Thymus (tissue), 11 donors: ENCODE data around the gene MTMR11. TPM values are rescaled to one million over a fixed set of nuclear protein-coding genes. Genes with fewer than 3 reads are reported as not detected.
A peak's percentile ranks its signal among the peaks of the same experiment; 100 is the strongest.

Experiments used
- DNase-seq, 9 donors: peaks; one replicate each; pipeline ENCODE4 v3.0.0-alpha.2; 2013; ENCODE audit warnings: low spot score in 9 of 9, low read depth in 6 of 9, missing footprints in 1 of 9
- H3K27ac ChIP-seq, 2 donors: one replicate each; pipeline ENCODE4 v1.5.1; 2013; ENCODE audit warnings: control low read depth in 1 of 2, low read depth in 1 of 2, low read length in 1 of 2, mild to moderate bottlenecking in 1 of 2, moderate library complexity in 1 of 2
- H3K27me3 ChIP-seq, 2 donors: one replicate each; pipeline ENCODE4 v1.5.1; 2013; ENCODE audit warnings: low read length in 1 of 2; ENCODE audit not compliant: control insufficient read depth in 2 of 2, insufficient read depth in 1 of 2
- H3K36me3 ChIP-seq, 2 donors: one replicate each; pipeline ENCODE4 v1.5.1; 2013; ENCODE audit warnings: low read length in 1 of 2, mild to moderate bottlenecking in 1 of 2, moderate library complexity in 1 of 2; ENCODE audit not compliant: control insufficient read depth in 2 of 2, insufficient read depth in 2 of 2
- H3K4me1 ChIP-seq, 2 donors: one replicate each; pipeline ENCODE4 v1.5.1; 2013; ENCODE audit warnings: low read length in 2 of 2; ENCODE audit not compliant: control insufficient read depth in 2 of 2, insufficient read depth in 2 of 2
- H3K4me3 ChIP-seq, 2 donors: one replicate each; pipeline ENCODE4 v1.5.1; 2013; ENCODE audit warnings: low read length in 2 of 2, control low read depth in 1 of 2, mild to moderate bottlenecking in 1 of 2
- H3K9me3 ChIP-seq, 2 donors: one replicate each; pipeline ENCODE4 v1.5.1; 2013; ENCODE audit warnings: low read length in 1 of 2, mild to moderate bottlenecking in 1 of 2; ENCODE audit not compliant: control insufficient read depth in 2 of 2, insufficient read depth in 1 of 2
- WGBS: extraction: QIAGEN DNeasy Blood & Tissue Kit; methylation state at CpG from one replicate; pipeline ENCODE4 v1.1.7; 2013; 5-methylcytosine and 5-hydroxymethylcytosine counted together
- polyA plus RNA-seq: library from polyadenylated mRNA; stranded (reverse); fragments of 200-250 nt; gene quantifications from one replicate; pipeline ENCODE4 v1.2.3, GENCODE V29; 2013
- total RNA-seq: library from RNA; stranded (reverse); fragments of 120-200 nt; gene quantifications from one replicate; pipeline ENCODE4 v1.2.4, GENCODE V29; 2013
- donor health status: healthy.

The MTMR11 gene
- total and polyA plus RNA-seq, 2 donors, result 0.90 to 2.7 TPM

DNA sequence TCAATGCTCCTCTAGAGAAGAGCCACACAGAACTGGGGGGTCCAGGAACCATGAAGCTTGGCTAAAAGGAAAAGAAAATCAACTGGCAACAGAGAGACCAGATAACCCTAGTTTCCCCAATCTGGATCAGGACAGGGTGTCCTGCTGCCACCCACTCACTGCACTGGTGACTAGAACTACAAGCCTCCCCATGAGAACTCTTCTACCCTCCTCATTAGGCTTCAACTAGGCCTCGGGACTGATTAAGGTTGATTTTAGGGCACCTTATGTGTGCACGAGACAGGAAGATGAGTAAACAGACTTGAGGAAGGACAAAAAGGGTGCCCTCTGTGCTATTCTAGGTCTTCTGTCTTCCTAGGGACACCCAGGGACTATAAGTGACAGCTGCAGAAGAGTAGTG lies 6.8 kb downstream of the MTMR11 start:
- no peak overlapping the region for H3K4me3 ChIP-seq
- DNase-seq, result no peak
- peaks cover 15 to 19% of the 10 kb centered on the region in 2 donors for H3K36me3 ChIP-seq
- H3K27me3 ChIP-seq, result no peaks in the 10 kb centered on the region
- no peaks in the 10 kb centered on the region for H3K9me3 ChIP-seq
- H3K4me1 ChIP-seq, result peaks cover 12 to 29% of the 10 kb centered on the region in 2 donors
- no peak overlapping the region for H3K27ac ChIP-seq
- 96% methylated on average over 2 of the region's 2 CpGs for WGBS

- WGBS, result 3% methylated on average over 1 of the region's 1 CpG
- peak overlapping the region; percentile 60 to 93 for H3K4me3 ChIP-seq
- H3K27ac ChIP-seq, result peak overlapping the region; percentile 99
- H3K27me3 ChIP-seq, result no peaks in the 10 kb centered on the region
- H3K9me3 ChIP-seq, result no peaks in the 10 kb centered on the region
- DNase-seq, result no peak
- peaks cover 12 to 29% of the 10 kb centered on the region in 2 donors for H3K4me1 ChIP-seq
- H3K36me3 ChIP-seq, result peaks cover 30 to 34% of the 10 kb centered on the region in 2 donors
Measured at GRCh38 chr1:149928401-149928724, 8.3 kb downstream of the MTMR11 start.

GRCh38 chr1:149927563-149928400 lies 8.9 kb downstream of the MTMR11 start, which contains the start of gene SF3B4:
SF3B4 (minus strand) TSS chr1:149927803; CDS start chr1:149927759, 44 bp downstream.
- Histone ChIP-seq H3K9me3 (no peaks in the 10 kb centered on the region), H3K27me3 (no peaks in the 10 kb centered on the region), H3K4me3 (peak within 1 kb of the TSS; percentile 60 to 93), H3K27ac (peak within 1 kb of the TSS; percentile 99), H3K4me1 (peaks cover 12 to 29% of the 10 kb centered on the region in 2 donors), H3K36me3 (peaks cover 35 to 40% of the 10 kb centered on the region in 2 donors)
- WGBS, result under 1% methylated on average over 47 of the region's 47 CpGs
- peak; percentile 87 to 97 (median 92) for DNase-seq

DNA sequence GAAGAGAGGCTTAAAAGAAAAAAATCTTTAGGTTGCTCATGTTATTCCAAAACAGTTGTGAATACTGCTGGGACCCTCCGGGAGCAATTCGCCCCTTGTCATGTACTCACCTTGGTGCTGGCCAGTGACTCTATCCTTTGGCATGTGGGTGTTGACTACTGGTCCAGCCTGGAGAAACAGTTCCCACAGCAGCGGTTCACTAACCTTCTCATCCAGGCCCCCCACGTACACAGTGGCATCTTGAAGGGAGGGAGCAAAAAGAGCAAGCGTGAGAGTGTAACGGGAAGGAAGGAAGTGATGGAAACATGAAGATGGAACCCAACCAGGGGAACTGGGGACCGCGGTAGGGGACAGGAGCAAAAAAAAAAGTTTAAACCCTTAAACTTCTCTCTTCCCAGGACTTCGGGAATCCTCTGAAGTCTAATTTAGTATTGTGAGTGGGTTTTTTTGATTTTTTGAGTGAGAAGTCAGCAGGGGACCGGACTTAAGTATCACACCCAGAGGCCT lies 9.6 kb downstream of the MTMR11 start:
- no peaks in the 10 kb centered on the region for H3K9me3 ChIP-seq
- peak overlapping the region; percentile 60 to 93 for H3K4me3 ChIP-seq
- H3K4me1 ChIP-seq, result peaks cover 12 to 29% of the 10 kb centered on the region in 2 donors
- peak overlapping the region; percentile 99 for H3K27ac ChIP-seq
- peaks cover 37 to 45% of the 10 kb centered on the region in 2 donors for H3K36me3 ChIP-seq
- H3K27me3 ChIP-seq, result no peaks in the 10 kb centered on the region
- no peak for DNase-seq
- 6% methylated on average over 10 of the region's 10 CpGs for WGBS

DNA sequence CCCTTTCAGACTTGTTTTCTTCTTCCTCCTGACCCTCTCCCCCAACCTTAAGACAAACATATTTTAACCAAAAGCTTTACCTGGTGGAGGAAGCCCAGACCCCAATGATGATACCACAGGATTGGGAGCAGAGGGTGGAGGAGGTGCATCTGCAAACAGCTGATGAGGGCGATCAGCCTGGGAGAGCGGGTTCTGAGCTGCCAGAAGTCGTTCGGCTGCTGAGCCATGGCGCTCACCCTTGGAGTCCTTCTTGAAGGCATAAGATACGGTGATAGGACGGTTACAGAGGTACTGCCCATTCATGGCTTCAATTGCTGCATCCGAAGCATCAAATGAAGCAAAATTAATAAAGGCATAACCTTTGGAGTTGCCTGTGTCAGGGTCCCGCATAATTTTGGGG lies 10.4 kb downstream of the MTMR11 start:
- Histone ChIP-seq H3K9me3 (no peaks in the 10 kb centered on the region), H3K27me3 (no peaks in the 10 kb centered on the region), H3K36me3 (peaks cover 37 to 48% of the 10 kb centered on the region in 2 donors), H3K4me3 (no peak overlapping the region), H3K4me1 (peaks cover 12 to 29% of the 10 kb centered on the region in 2 donors), H3K27ac (no peak overlapping the region)
- no peak for DNase-seq
- 96% methylated on average over 9 of the region's 9 CpGs for WGBS

DNA sequence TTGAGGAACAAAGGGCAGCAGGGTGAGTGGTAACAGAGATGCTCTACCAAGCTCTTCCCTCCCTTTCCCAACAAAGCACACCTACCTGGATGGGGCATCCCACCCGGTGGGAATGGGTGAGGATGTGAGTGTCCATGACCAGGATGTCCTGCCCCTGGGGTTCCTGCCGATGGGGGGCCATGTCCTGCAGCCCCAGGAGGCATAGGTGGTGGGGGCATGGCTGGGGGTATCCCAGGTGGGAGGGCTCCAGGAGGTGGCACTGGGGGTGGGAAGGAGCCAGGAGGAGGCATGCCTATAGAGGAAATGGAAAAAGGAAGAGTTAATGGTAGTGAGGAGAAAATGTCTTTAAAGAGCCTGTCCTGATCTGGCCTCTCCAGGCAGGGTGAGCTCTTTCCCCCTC lies 10.9 kb downstream of the MTMR11 start:
- Histone ChIP-seq H3K27ac (no peak overlapping the region), H3K27me3 (no peaks in the 10 kb centered on the region), H3K4me1 (peaks cover 12 to 29% of the 10 kb centered on the region in 2 donors), H3K9me3 (no peaks in the 10 kb centered on the region), H3K4me3 (no peak overlapping the region), H3K36me3 (peaks cover 37 to 48% of the 10 kb centered on the region in 2 donors)
- WGBS, result 94% methylated on average over 2 of the region's 2 CpGs
- no peak for DNase-seq

DNA sequence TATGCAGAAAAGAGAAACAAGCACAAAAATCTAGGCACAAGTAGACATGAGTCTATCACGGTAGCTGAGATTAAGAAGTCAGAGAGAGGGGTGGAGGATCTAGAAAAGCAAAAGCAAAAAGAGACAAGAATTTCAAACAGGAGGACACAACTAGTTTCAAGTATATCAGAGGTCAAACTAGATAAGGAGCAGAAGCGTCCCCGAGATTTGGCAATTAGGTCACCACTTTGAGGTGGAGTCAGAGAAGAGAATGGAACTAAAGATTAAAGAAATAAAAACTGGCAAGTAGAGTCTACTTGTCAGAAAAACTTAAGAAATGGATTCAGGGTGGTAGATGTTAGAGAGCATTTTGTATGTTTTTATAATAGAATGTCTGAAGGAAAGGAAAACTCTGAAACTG lies 11.3 kb downstream of the MTMR11 start:
- DNase-seq, result no peak
- peaks cover 37 to 48% of the 10 kb centered on the region in 2 donors for H3K36me3 ChIP-seq
- H3K9me3 ChIP-seq, result no peaks in the 10 kb centered on the region
- no peak overlapping the region for H3K27ac ChIP-seq
- H3K4me1 ChIP-seq, result peaks cover 12 to 29% of the 10 kb centered on the region in 2 donors
- 100% methylated on average over 3 of the region's 3 CpGs for WGBS
- H3K4me3 ChIP-seq, result no peak overlapping the region
- H3K27me3 ChIP-seq, result no peaks in the 10 kb centered on the region

GRCh38 chr1:149923626-149924025 lies 13.1 kb downstream of the MTMR11 start:
- no peak for DNase-seq
- H3K27ac ChIP-seq, result no peak overlapping the region

DNA sequence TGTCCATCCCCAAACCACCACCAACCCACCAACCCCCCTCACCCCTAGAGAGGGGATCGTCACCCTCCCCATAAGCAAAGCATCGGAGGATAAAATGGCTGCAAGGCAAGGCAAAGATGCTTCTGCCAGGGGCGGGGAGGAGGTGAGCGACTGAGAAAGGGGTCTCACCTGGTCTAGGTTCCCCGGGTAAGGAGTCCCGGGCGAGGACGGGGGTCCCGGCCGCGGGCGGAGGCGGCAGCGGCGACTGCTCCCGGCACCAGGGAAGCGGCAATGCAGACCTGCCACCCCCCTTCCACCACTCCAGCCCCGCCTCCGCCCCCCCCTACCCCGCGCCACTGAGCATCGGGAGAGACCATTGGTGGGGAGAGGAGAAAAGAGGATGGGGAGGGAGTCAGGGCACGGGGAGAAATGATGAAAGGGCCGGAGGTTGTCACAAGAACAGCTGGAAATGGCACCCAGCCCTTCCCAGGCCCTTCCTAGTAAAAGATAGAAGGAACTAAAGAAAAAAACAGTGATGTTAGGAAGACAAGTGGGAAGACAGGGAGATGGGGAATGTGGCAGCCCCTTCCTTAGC lies 19.0 kb downstream of the MTMR11 start, which contains the start of gene SV2A:
SV2A (minus strand) TSS at position 274 of the 574 bp plus-strand sequence. CDS start 4,004 bp downstream, outside the sequence.
- peaks cover 6 to 7% of the 10 kb centered on the region in 2 donors for H3K36me3 ChIP-seq
- H3K4me1 ChIP-seq, result peaks cover 15 to 28% of the 10 kb centered on the region in 2 donors
- H3K27me3 ChIP-seq, result peaks cover 0 to 17% of the 10 kb centered on the region in 2 donors
- WGBS, result 1% methylated on average over 24 of the region's 24 CpGs
- peak in 2 of 9 donors; percentile 35 to 56 for DNase-seq
- no peak within 1 kb of the TSS for H3K27ac ChIP-seq
- H3K4me3 ChIP-seq, result peak within 1 kb of the TSS; percentile 49 to 57
- H3K9me3 ChIP-seq, result no peaks in the 10 kb centered on the region

More at GRCh38 chr1:149923626-149924025, 13.1 kb downstream of the MTMR11 start:
- Histone ChIP-seq H3K36me3 (peaks cover 37 to 48% of the 10 kb centered on the region in 2 donors), H3K4me1 (peaks cover 12 to 20% of the 10 kb centered on the region in 2 donors), H3K4me3 (no peak overlapping the region), H3K27me3 (no peaks in the 10 kb centered on the region), H3K9me3 (no peaks in the 10 kb centered on the region)
- 97% methylated on average over 10 of the region's 10 CpGs for WGBS
